Subcutaneous preadipocyte (primary cell): Measurements from ENCODE around the gene LCE2D. TPM values are rescaled to one million over a fixed set of nuclear protein-coding genes. Genes with fewer than 3 reads are reported as not detected.

Source experiments
- small RNA-seq: library from RNA; depleted of rRNA; stranded (forward); fragments of <200 nt; gene quantifications from one replicate; pipeline ENCODE3, GENCODE V24; 2012
- total RNA-seq: library from RNA; depleted of rRNA; stranded (reverse); fragments of >200 nt; gene quantifications from 2 replicates; pipeline ENCODE4 v1.2.3, GENCODE V29; 2012

LCE2D gene
- total RNA-seq: not detected in 2 replicates

GRCh38 chr1:152663098-152663497 lies at the start of gene LCE2D:
Gene LCE2D (plus strand): TSS chr1:152663380. CDS start chr1:152664106, 726 bp downstream.

GRCh38 chr1:152613511-152613910 lies 49.7 kb upstream of the LCE2D start, which contains the start of gene LCE3B:
Gene LCE3B (plus strand): TSS chr1:152613811. CDS start chr1:152613811, 0 bp downstream.

GRCh38 chr1:152622803-152623202 lies 40.4 kb upstream of the LCE2D start, which contains the start of gene LCE3A:
Gene LCE3A (minus strand): TSS chr1:152623103. CDS start chr1:152623103, 0 bp downstream.

GRCh38 chr1:152674983-152675382 lies 11.8 kb downstream of the LCE2D start, which contains the start of gene LCE2C:
Gene LCE2C (plus strand): TSS chr1:152675279. CDS start chr1:152676016, 737 bp downstream.

GRCh38 chr1:152685823-152686222 lies 22.6 kb downstream of the LCE2D start, which contains the start of gene LCE2B:
Gene LCE2B (plus strand): TSS chr1:152686123. CDS start chr1:152686844, 721 bp downstream.

GRCh38 chr1:152697701-152698600 lies 34.8 kb downstream of the LCE2D start, which contains the start of gene LCE2A:
Gene LCE2A (plus strand): TSS chr1:152698345. CDS start chr1:152698902, 557 bp downstream.

GRCh38 chr1:152707860-152708259 lies 44.7 kb downstream of the LCE2D start, which contains the start of gene LCE4A:
Gene LCE4A (plus strand): TSS chr1:152708160. CDS start chr1:152709076, 916 bp downstream.

Small RNA genes within 50 kb of the gene (small RNA-seq; reads per million reads assigned to genes)
- gene LCE3A: not detected
- gene LCE3B: not detected

Other genes starting within 250 kb of the LCE2D start
- not detected in 2 replicates for gene CRNN, start 249.1 kb upstream of the LCE2D start, total RNA-seq
- not detected in 2 replicates for gene LCE5A, start 152.6 kb upstream of the LCE2D start, total RNA-seq
- gene CRCT1, start 148.9 kb upstream of the LCE2D start, total RNA-seq: not detected in 2 replicates
- not detected in 2 replicates for gene LCE3E, start 96.6 kb upstream of the LCE2D start, total RNA-seq
- not detected in 2 replicates for gene LCE3D, start 82.9 kb upstream of the LCE2D start, total RNA-seq
- not detected in 2 replicates for gene LCE3C, start 63.1 kb upstream of the LCE2D start, total RNA-seq
- not detected in 2 replicates for gene LCE3B, start 49.6 kb upstream of the LCE2D start, total RNA-seq
- not detected in 2 replicates for gene LCE3A, start 40.3 kb upstream of the LCE2D start, total RNA-seq
- gene LCE2C, start 11.9 kb downstream of the LCE2D start, total RNA-seq: not detected in 2 replicates
- not detected in 2 replicates for gene LCE2B, start 22.7 kb downstream of the LCE2D start, total RNA-seq
- gene LCE2A, start 35.0 kb downstream of the LCE2D start, total RNA-seq: not detected in 2 replicates
- not detected in 2 replicates for gene LCE4A, start 44.8 kb downstream of the LCE2D start, total RNA-seq
- not detected in 2 replicates for gene KPRP, start 94.6 kb downstream of the LCE2D start, total RNA-seq
- gene LCE1F, start 111.8 kb downstream of the LCE2D start, total RNA-seq: not detected in 2 replicates
- gene LCE1E, start 122.9 kb downstream of the LCE2D start, total RNA-seq: 0.37 TPM in 1 of 2 replicates, not detected in the other
- not detected in 2 replicates for gene LCE1D, start 133.3 kb downstream of the LCE2D start, total RNA-seq
- gene LCE1C, start 143.3 kb downstream of the LCE2D start, total RNA-seq: not detected in 2 replicates
- gene LCE1B, start 148.6 kb downstream of the LCE2D start, total RNA-seq: not detected in 2 replicates
- gene LCE1A, start 164.1 kb downstream of the LCE2D start, total RNA-seq: not detected in 2 replicates
- gene LCE6A, start 179.5 kb downstream of the LCE2D start, total RNA-seq: not detected in 2 replicates
- not detected in 2 replicates for gene LCE7A, start 196.6 kb downstream of the LCE2D start, total RNA-seq
- gene SMCP, start 214.9 kb downstream of the LCE2D start, total RNA-seq: 0.37 TPM in 1 of 2 replicates, not detected in the other
- gene IVL, start 245.2 kb downstream of the LCE2D start, total RNA-seq: under 0.01 TPM in 1 of 2 replicates, not detected in the other